ENCODE measurements around the gene LSAMP.

LSAMP gene

GRCh38 chr3:116165641-116166040, 279.6 kb downstream of the LSAMP start:
- Histone ChIP-seq H3K9me3 (ENCODE audit: control insufficient read depth, insufficient read depth, low read depth, low read length) (no peaks in the 10 kb centered on the region), H3K27ac (ENCODE audit: low read depth, low read length) (no peak overlapping the region), H3K4me3 (ENCODE audit: low read depth, low read length) (no peak overlapping the region), H3K27me3 (ENCODE audit: control insufficient read depth, insufficient read depth, low read length) (no peaks in the 10 kb centered on the region), H3K9ac (ENCODE audit: low read length) (no peak overlapping the region), H3K36me3 (ENCODE audit: control insufficient read depth, insufficient read depth, low read length) (no peaks in the 10 kb centered on the region), H3K4me1 (ENCODE audit: control insufficient read depth, insufficient read depth, low read length) (peaks cover 7% of the 10 kb centered on the region; the same call in 1 of the 2 replicates)

GRCh38 chr3:116165135-116165534, 280.2 kb downstream of the LSAMP start:
- peaks cover 7% of the 10 kb centered on the region; the same call in 1 of the 2 replicates for H3K4me1 ChIP-seq (ENCODE audit: control insufficient read depth, insufficient read depth, low read length)

GRCh38 chr3:116164039-116164438, 281.2 kb downstream of the LSAMP start:
- H3K4me3 ChIP-seq (ENCODE audit: low read depth, low read length), result no peak overlapping the region
- H3K9me3 ChIP-seq (ENCODE audit: control insufficient read depth, insufficient read depth, low read depth, low read length), result no peaks in the 10 kb centered on the region
- no peak overlapping the region for H3K9ac ChIP-seq (ENCODE audit: low read length)
- peaks cover 7% of the 10 kb centered on the region; the same call in 1 of the 2 replicates for H3K4me1 ChIP-seq (ENCODE audit: control insufficient read depth, insufficient read depth, low read length)
- H3K27me3 ChIP-seq (ENCODE audit: control insufficient read depth, insufficient read depth, low read length), result no peaks in the 10 kb centered on the region
- H3K27ac ChIP-seq (ENCODE audit: low read depth, low read length), result no peak overlapping the region
- H3K36me3 ChIP-seq (ENCODE audit: control insufficient read depth, insufficient read depth, low read length), result no peaks in the 10 kb centered on the region

More at GRCh38 chr3:116165135-116165534, 280.2 kb downstream of the LSAMP start:
- H3K9me3 ChIP-seq (ENCODE audit: control insufficient read depth, insufficient read depth, low read depth, low read length), result no peaks in the 10 kb centered on the region
- H3K36me3 ChIP-seq (ENCODE audit: control insufficient read depth, insufficient read depth, low read length), result no peaks in the 10 kb centered on the region
- H3K9ac ChIP-seq (ENCODE audit: low read length), result no peak overlapping the region
- no peak overlapping the region for H3K27ac ChIP-seq (ENCODE audit: low read depth, low read length)
- no peaks in the 10 kb centered on the region for H3K27me3 ChIP-seq (ENCODE audit: control insufficient read depth, insufficient read depth, low read length)
- no peak overlapping the region for H3K4me3 ChIP-seq (ENCODE audit: low read depth, low read length)

- H3K36me3 ChIP-seq (ENCODE audit: control insufficient read depth, insufficient read depth, low read length), result no peaks in the 10 kb centered on the region
- no peak overlapping the region for H3K27ac ChIP-seq (ENCODE audit: low read depth, low read length)
- no peaks in the 10 kb centered on the region for H3K27me3 ChIP-seq (ENCODE audit: control insufficient read depth, insufficient read depth, low read length)
- H3K9me3 ChIP-seq (ENCODE audit: control insufficient read depth, insufficient read depth, low read depth, low read length), result no peaks in the 10 kb centered on the region
- H3K4me1 ChIP-seq (ENCODE audit: control insufficient read depth, insufficient read depth, low read length), result peaks cover 7% of the 10 kb centered on the region; the same call in 1 of the 2 replicates
- H3K9ac ChIP-seq (ENCODE audit: low read length), result no peak overlapping the region
- no peak overlapping the region for H3K4me3 ChIP-seq (ENCODE audit: low read depth, low read length)
These were observed 283.4 kb downstream of the LSAMP start for GRCh38 chr3:116161575-116162525.

GRCh38 chr3:116160594-116160993, 284.7 kb downstream of the LSAMP start:
- H3K27me3 ChIP-seq (ENCODE audit: control insufficient read depth, insufficient read depth, low read length), result no peaks in the 10 kb centered on the region
- no peaks in the 10 kb centered on the region for H3K9me3 ChIP-seq (ENCODE audit: control insufficient read depth, insufficient read depth, low read depth, low read length)
- no peaks in the 10 kb centered on the region for H3K36me3 ChIP-seq (ENCODE audit: control insufficient read depth, insufficient read depth, low read length)
- H3K27ac ChIP-seq (ENCODE audit: low read depth, low read length), result no peak overlapping the region
- H3K4me1 ChIP-seq (ENCODE audit: control insufficient read depth, insufficient read depth, low read length), result peaks cover 7% of the 10 kb centered on the region; the same call in 1 of the 2 replicates
- H3K9ac ChIP-seq (ENCODE audit: low read length), result no peak overlapping the region
- no peak overlapping the region for H3K4me3 ChIP-seq (ENCODE audit: low read depth, low read length)

GRCh38 chr3:116155841-116156240, 289.4 kb downstream of the LSAMP start:
- Histone ChIP-seq H3K4me3 (ENCODE audit: low read depth, low read length) (no peak overlapping the region), H3K27ac (ENCODE audit: low read depth, low read length) (no peak overlapping the region), H3K9me3 (ENCODE audit: control insufficient read depth, insufficient read depth, low read depth, low read length) (no peaks in the 10 kb centered on the region), H3K4me1 (ENCODE audit: control insufficient read depth, insufficient read depth, low read length) (no peaks in the 10 kb centered on the region), H3K36me3 (ENCODE audit: control insufficient read depth, insufficient read depth, low read length) (no peaks in the 10 kb centered on the region), H3K9ac (ENCODE audit: low read length) (no peak overlapping the region), H3K27me3 (ENCODE audit: control insufficient read depth, insufficient read depth, low read length) (no peaks in the 10 kb centered on the region)

GRCh38 chr3:116154389-116154788, 290.9 kb downstream of the LSAMP start:
- no peak overlapping the region for H3K4me3 ChIP-seq (ENCODE audit: low read depth, low read length)
- H3K36me3 ChIP-seq (ENCODE audit: control insufficient read depth, insufficient read depth, low read length), result no peaks in the 10 kb centered on the region
- H3K27ac ChIP-seq (ENCODE audit: low read depth, low read length), result no peak overlapping the region
- peaks cover 7% of the 10 kb centered on the region for H3K4me1 ChIP-seq (ENCODE audit: control insufficient read depth, insufficient read depth, low read length)
- H3K27me3 ChIP-seq (ENCODE audit: control insufficient read depth, insufficient read depth, low read length), result no peaks in the 10 kb centered on the region
- H3K9ac ChIP-seq (ENCODE audit: low read length), result no peak overlapping the region
- H3K9me3 ChIP-seq (ENCODE audit: control insufficient read depth, insufficient read depth, low read depth, low read length), result no peaks in the 10 kb centered on the region

GRCh38 chr3:116153174-116153573, 292.1 kb downstream of the LSAMP start:
- Histone ChIP-seq H3K4me1 (ENCODE audit: control insufficient read depth, insufficient read depth, low read length) (peaks cover 15% of the 10 kb centered on the region), H3K36me3 (ENCODE audit: control insufficient read depth, insufficient read depth, low read length) (no peaks in the 10 kb centered on the region), H3K4me3 (ENCODE audit: low read depth, low read length) (no peak overlapping the region), H3K9ac (ENCODE audit: low read length) (no peak overlapping the region), H3K27me3 (ENCODE audit: control insufficient read depth, insufficient read depth, low read length) (no peaks in the 10 kb centered on the region), H3K9me3 (ENCODE audit: control insufficient read depth, insufficient read depth, low read depth, low read length) (no peaks in the 10 kb centered on the region), H3K27ac (ENCODE audit: low read depth, low read length) (no peak overlapping the region)

GRCh38 chr3:116150655-116151167, 294.6 kb downstream of the LSAMP start:
- Histone ChIP-seq H3K9ac (ENCODE audit: low read length) (no peak overlapping the region), H3K27ac (ENCODE audit: low read depth, low read length) (no peak overlapping the region), H3K27me3 (ENCODE audit: control insufficient read depth, insufficient read depth, low read length) (no peaks in the 10 kb centered on the region), H3K4me3 (ENCODE audit: low read depth, low read length) (no peak overlapping the region), H3K9me3 (ENCODE audit: control insufficient read depth, insufficient read depth, low read depth, low read length) (peaks cover 6% of the 10 kb centered on the region; the same call in 1 of the 2 replicates), H3K36me3 (ENCODE audit: control insufficient read depth, insufficient read depth, low read length) (no peaks in the 10 kb centered on the region), H3K4me1 (ENCODE audit: control insufficient read depth, insufficient read depth, low read length) (peaks cover 15% of the 10 kb centered on the region)

- H3K4me1 ChIP-seq (ENCODE audit: control insufficient read depth, insufficient read depth, low read length), result peaks cover 15% of the 10 kb centered on the region
- no peaks in the 10 kb centered on the region for H3K27me3 ChIP-seq (ENCODE audit: control insufficient read depth, insufficient read depth, low read length)
- H3K9ac ChIP-seq (ENCODE audit: low read length), result no peak overlapping the region
- peaks cover 8% of the 10 kb centered on the region for H3K9me3 ChIP-seq (ENCODE audit: control insufficient read depth, insufficient read depth, low read depth, low read length)
- H3K27ac ChIP-seq (ENCODE audit: low read depth, low read length), result no peak overlapping the region
- H3K36me3 ChIP-seq (ENCODE audit: control insufficient read depth, insufficient read depth, low read length), result no peaks in the 10 kb centered on the region
- H3K4me3 ChIP-seq (ENCODE audit: low read depth, low read length), result no peak overlapping the region
These were observed 296.1 kb downstream of the LSAMP start for GRCh38 chr3:116148881-116149851.

All from HUES6 (cell line).